ENCODE data around the gene IDH3G. TPM values are rescaled to one million over a fixed set of nuclear protein-coding genes. Genes with fewer than 3 reads are reported as not detected.
"Not testable (repeated sequence)": the region's sequence is repeated elsewhere in the genome, so short reads cannot be mapped to it uniquely, and the experiment has no call there.

The IDH3G gene
- total RNA-seq, 1 experiment from 2014 or later: 87.1 TPM

GRCh38 chrX:153818571-153819383 is 24.6 kb upstream of the IDH3G start:
- DNase-seq (ENCODE audit: low read depth, low spot score): no peak
- in situ Hi-C loops (cut with HindIII; ENCODE audit: low pct_unique_long_range_greater_than_20kb, low sequenced_read_pairs): no loop called here

GRCh38 chrX:153818064-153818463 is 23.9 kb upstream of the IDH3G start:
- DNase-seq (ENCODE audit: low read depth, low spot score); in situ Hi-C loops (cut with HindIII; ENCODE audit: low pct_unique_long_range_greater_than_20kb, low sequenced_read_pairs): not testable (repeated sequence)

- in situ Hi-C loops (cut with HindIII; ENCODE audit: low pct_unique_long_range_greater_than_20kb, low sequenced_read_pairs): no loop called here
- no peak for DNase-seq (ENCODE audit: low read depth, low spot score)
These were observed 22.9 kb upstream of the IDH3G start for GRCh38 chrX:153816831-153817690.

- no peak for DNase-seq (ENCODE audit: low read depth, low spot score)
- in situ Hi-C loops (cut with HindIII; ENCODE audit: low pct_unique_long_range_greater_than_20kb, low sequenced_read_pairs): no loop called here
These were observed 20.6 kb upstream of the IDH3G start for GRCh38 chrX:153814591-153815315.

- no peak for DNase-seq (ENCODE audit: low read depth, low spot score)
- in situ Hi-C loops (cut with HindIII; ENCODE audit: low pct_unique_long_range_greater_than_20kb, low sequenced_read_pairs): no loop called here
These were observed 19.0 kb upstream of the IDH3G start for GRCh38 chrX:153813161-153813560.

- in situ Hi-C loops (cut with HindIII; ENCODE audit: low pct_unique_long_range_greater_than_20kb, low sequenced_read_pairs): no loop called here
- no peak for DNase-seq (ENCODE audit: low read depth, low spot score)
These were observed 18.0 kb upstream of the IDH3G start for GRCh38 chrX:153812220-153812619.

GRCh38 chrX:153807976-153808375 is 13.8 kb upstream of the IDH3G start:
- DNase-seq (ENCODE audit: low read depth, low spot score): no peak
- in situ Hi-C loops (cut with HindIII; ENCODE audit: low pct_unique_long_range_greater_than_20kb, low sequenced_read_pairs): no loop called here

GRCh38 chrX:153806999-153807575 is 12.9 kb upstream of the IDH3G start:
- no peak for DNase-seq (ENCODE audit: low read depth, low spot score)
- in situ Hi-C loops (cut with HindIII; ENCODE audit: low pct_unique_long_range_greater_than_20kb, low sequenced_read_pairs): no loop called here

GRCh38 chrX:153805436-153805835 is 11.3 kb upstream of the IDH3G start:
- in situ Hi-C loops (cut with HindIII; ENCODE audit: low pct_unique_long_range_greater_than_20kb, low sequenced_read_pairs): no loop called here
- no peak for DNase-seq (ENCODE audit: low read depth, low spot score)

GRCh38 chrX:153804621-153805020 is 10.4 kb upstream of the IDH3G start:
- no peak for DNase-seq (ENCODE audit: low read depth, low spot score)
- in situ Hi-C loops (cut with HindIII; ENCODE audit: low pct_unique_long_range_greater_than_20kb, low sequenced_read_pairs): no loop called here

- no peak for DNase-seq (ENCODE audit: low read depth, low spot score)
- in situ Hi-C loops (cut with HindIII; ENCODE audit: low pct_unique_long_range_greater_than_20kb, low sequenced_read_pairs): no loop called here
These were observed 10.0 kb upstream of the IDH3G start for GRCh38 chrX:153804100-153804595.

GRCh38 chrX:153803211-153804099 is 9.3 kb upstream of the IDH3G start:
- DNase-seq (ENCODE audit: low read depth, low spot score): no peak
- in situ Hi-C loops (cut with HindIII; ENCODE audit: low pct_unique_long_range_greater_than_20kb, low sequenced_read_pairs): no loop called here

GRCh38 chrX:153802513-153803045 is 8.4 kb upstream of the IDH3G start:
- in situ Hi-C loops (cut with HindIII; ENCODE audit: low pct_unique_long_range_greater_than_20kb, low sequenced_read_pairs): no loop called here
- DNase-seq (ENCODE audit: low read depth, low spot score): no peak

- no peak for DNase-seq (ENCODE audit: low read depth, low spot score)
- in situ Hi-C loops (cut with HindIII; ENCODE audit: low pct_unique_long_range_greater_than_20kb, low sequenced_read_pairs): no loop called here
These were observed 7.5 kb upstream of the IDH3G start for GRCh38 chrX:153801669-153802068.

- in situ Hi-C loops (cut with HindIII; ENCODE audit: low pct_unique_long_range_greater_than_20kb, low sequenced_read_pairs): no loop called here
- DNase-seq (ENCODE audit: low read depth, low spot score): no peak
These were observed 6.6 kb upstream of the IDH3G start for GRCh38 chrX:153800746-153801145.

GRCh38 chrX:153800177-153800722 is 6.1 kb upstream of the IDH3G start:
- no peak for DNase-seq (ENCODE audit: low read depth, low spot score)
- in situ Hi-C loops (cut with HindIII; ENCODE audit: low pct_unique_long_range_greater_than_20kb, low sequenced_read_pairs): no loop called here
